Osteoblast (primary cell): ENCODE measurements around the gene C2CD5. TPM values are rescaled to one million over a fixed set of nuclear protein-coding genes. Genes with fewer than 3 reads are reported as not detected.

ENCODE experiments used
- DNase-seq: peaks from one replicate; pipeline ENCODE4 v3.0.0; 2011; ENCODE audit warnings: low spot score, mixed read lengths; ENCODE audit not compliant: insufficient read length; ENCODE audit errors: missing footprints
- H2AFZ ChIP-seq: 2 replicates; pipeline ENCODE4 v1.6.0; 2011; ENCODE audit warnings: mild to moderate bottlenecking, low read length
- H3K27ac ChIP-seq: 2 replicates; pipeline ENCODE4 v1.5.1; 2011; ENCODE audit warnings: mild to moderate bottlenecking, low read depth, low read length, moderate library complexity
- H3K27me3 ChIP-seq: 2 replicates; pipeline ENCODE4 v1.6.0; 2012; ENCODE audit warnings: mild to moderate bottlenecking, control low read depth, inconsistent platforms, low read length, moderate library complexity; ENCODE audit not compliant: insufficient read depth
- H3K36me3 ChIP-seq: 2 replicates; pipeline ENCODE4 v1.5.1; 2011; ENCODE audit warnings: mild to moderate bottlenecking, low read length, control low read depth, moderate library complexity; ENCODE audit not compliant: insufficient read depth
- H3K4me1 ChIP-seq: 2 replicates; pipeline ENCODE4 v1.5.1; 2011; ENCODE audit warnings: mild to moderate bottlenecking, low read length, control low read depth, moderate library complexity; ENCODE audit not compliant: insufficient read depth
- H3K4me2 ChIP-seq: 2 replicates; pipeline ENCODE4 v1.6.0; 2011; ENCODE audit warnings: mild to moderate bottlenecking, low read length; ENCODE audit not compliant: insufficient read depth
- H3K4me3 ChIP-seq: fragments of 200-600 bp; sonication (generic); 3 replicates; pipeline ENCODE4 v1.5.1; 2012; ENCODE audit warnings: mild to moderate bottlenecking, low read length, inconsistent platforms; ENCODE audit not compliant: insufficient read depth
- H3K79me2 ChIP-seq: 2 replicates; pipeline ENCODE4 v1.6.0; 2012; ENCODE audit warnings: mild to moderate bottlenecking, low read length, control low read depth, inconsistent platforms; ENCODE audit not compliant: insufficient read depth
- H3K9me3 ChIP-seq: 2 replicates; pipeline ENCODE4 v1.5.1; 2011; ENCODE audit warnings: low read depth, low read length, control low read depth
- H4K20me1 ChIP-seq: 2 replicates; pipeline ENCODE4 v1.6.0; 2012; ENCODE audit warnings: mild to moderate bottlenecking, low read length, control low read depth; ENCODE audit not compliant: insufficient read depth
- CTCF ChIP-seq: IDR thresholded peaks from 2 replicates; pipeline ENCODE4 v1.5.1; 2011; ENCODE audit warnings: mild to moderate bottlenecking, low read depth, low read length, moderate library complexity; ENCODE audit errors: extremely low read depth
- total RNA-seq: library from RNA; depleted of rRNA; stranded (reverse); fragments of >200 nt; gene quantifications from 2 replicates; pipeline ENCODE4 v1.2.3, GENCODE V29; 2012

Gene C2CD5
- total RNA-seq, 1 donor = 22.1 TPM

GRCh38 chr12:22505826-22506225 lies 38.5 kb downstream of the C2CD5 start:
- no peak for TF ChIP-seq CTCF
- Histone ChIP-seq H3K4me2 (no peak overlapping the region), H3K4me1 (no peaks in the 10 kb centered on the region), H3K79me2 (no peaks in the 10 kb centered on the region), H3K36me3 (peaks cover 8% of the 10 kb centered on the region), H3K27me3 (no peaks in the 10 kb centered on the region), H2AFZ (no peak overlapping the region), H3K9me3 (no peaks in the 10 kb centered on the region), H3K27ac (no peak overlapping the region), H3K4me3 (no peak overlapping the region), H4K20me1 (no peaks in the 10 kb centered on the region)
- peak; percentile 3 for DNase-seq

GRCh38 chr12:22500100-22500499 lies 44.2 kb downstream of the C2CD5 start:
- Histone ChIP-seq H2AFZ (no peak overlapping the region), H3K36me3 (no peaks in the 10 kb centered on the region), H4K20me1 (no peaks in the 10 kb centered on the region), H3K4me3 (no peak overlapping the region), H3K4me2 (no peak overlapping the region), H3K27ac (no peak overlapping the region), H3K9me3 (no peaks in the 10 kb centered on the region), H3K4me1 (no peaks in the 10 kb centered on the region), H3K79me2 (no peaks in the 10 kb centered on the region), H3K27me3 (no peaks in the 10 kb centered on the region)
- no peak for DNase-seq
- TF ChIP-seq CTCF = no peak

GRCh38 chr12:22499445-22499844 lies 44.9 kb downstream of the C2CD5 start:
- no peaks in the 10 kb centered on the region for H3K4me1 ChIP-seq
- no peak overlapping the region for H3K4me3 ChIP-seq
- H4K20me1 ChIP-seq = no peaks in the 10 kb centered on the region
- no peaks in the 10 kb centered on the region for H3K79me2 ChIP-seq
- no peaks in the 10 kb centered on the region for H3K9me3 ChIP-seq
- no peaks in the 10 kb centered on the region for H3K36me3 ChIP-seq
- no peaks in the 10 kb centered on the region for H3K27me3 ChIP-seq
- no peak overlapping the region for H3K27ac ChIP-seq
- no peak for TF ChIP-seq CTCF
- no peak overlapping the region for H3K4me2 ChIP-seq
- no peak for DNase-seq
- no peak overlapping the region for H2AFZ ChIP-seq

- no peaks in the 10 kb centered on the region for H4K20me1 ChIP-seq
- no peak for TF ChIP-seq CTCF
- no peaks in the 10 kb centered on the region for H3K27me3 ChIP-seq
- H3K79me2 ChIP-seq = no peaks in the 10 kb centered on the region
- no peak overlapping the region for H3K4me2 ChIP-seq
- H3K4me1 ChIP-seq = no peaks in the 10 kb centered on the region
- peaks cover 6% of the 10 kb centered on the region for H3K36me3 ChIP-seq
- H3K9me3 ChIP-seq = no peaks in the 10 kb centered on the region
- no peak overlapping the region for H3K27ac ChIP-seq
- H2AFZ ChIP-seq = no peak overlapping the region
- DNase-seq = no peak
- H3K4me3 ChIP-seq = no peak overlapping the region
Measured at GRCh38 chr12:22494319-22494718, 50.0 kb downstream of the C2CD5 start.
